HG02763 (cell line): ENCODE measurements around the gene TCF4.

Source experiments
- ATAC-seq: cut with Tn5 transposase; IDR thresholded peaks from one replicate; pipeline ENCODE4 v1.9.1; 2021; ENCODE audit warnings: mild to moderate bottlenecking, moderate library complexity; ENCODE audit not compliant: unreplicated experiment

The TCF4 gene

DNA sequence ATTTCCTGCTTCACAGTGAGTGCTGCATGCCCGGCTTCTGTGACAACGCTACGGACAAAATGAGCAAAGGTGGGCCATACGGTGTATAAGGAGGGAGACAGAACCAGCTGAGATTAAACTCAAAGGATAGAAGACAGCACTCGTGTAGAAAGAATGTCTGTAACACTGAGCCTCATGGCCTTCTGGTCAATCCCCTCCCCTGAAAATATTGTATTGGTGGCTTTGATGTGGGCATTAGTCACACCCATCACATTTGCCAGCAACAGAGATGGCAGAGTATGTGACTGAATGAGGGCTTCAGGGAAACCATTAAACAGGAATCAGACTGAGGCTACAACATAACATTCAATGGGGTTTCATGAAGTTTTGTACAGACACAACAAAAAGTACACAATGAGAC, 341.0 kb downstream of the TCF4 start:
- ATAC-seq, result no peak

DNA sequence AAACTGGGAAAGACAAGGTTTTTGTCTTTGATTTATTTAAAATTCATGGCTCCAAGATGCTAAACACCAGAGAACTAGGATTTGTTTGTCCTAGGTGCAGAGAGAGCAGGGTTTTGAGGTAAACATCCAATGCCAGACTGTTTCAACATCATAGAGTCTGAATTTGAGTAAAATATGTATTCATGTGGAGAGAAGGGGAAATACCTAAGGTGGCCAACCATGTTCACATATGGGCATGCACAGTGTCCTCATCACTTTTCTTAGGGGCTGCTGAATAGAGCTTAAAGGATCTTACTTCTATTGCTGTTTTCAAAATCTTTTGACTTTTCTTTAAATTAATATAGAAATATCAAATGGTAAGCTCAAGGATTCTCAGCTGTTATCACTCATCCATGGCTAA, 341.7 kb downstream of the TCF4 start:
- no peak for ATAC-seq

DNA sequence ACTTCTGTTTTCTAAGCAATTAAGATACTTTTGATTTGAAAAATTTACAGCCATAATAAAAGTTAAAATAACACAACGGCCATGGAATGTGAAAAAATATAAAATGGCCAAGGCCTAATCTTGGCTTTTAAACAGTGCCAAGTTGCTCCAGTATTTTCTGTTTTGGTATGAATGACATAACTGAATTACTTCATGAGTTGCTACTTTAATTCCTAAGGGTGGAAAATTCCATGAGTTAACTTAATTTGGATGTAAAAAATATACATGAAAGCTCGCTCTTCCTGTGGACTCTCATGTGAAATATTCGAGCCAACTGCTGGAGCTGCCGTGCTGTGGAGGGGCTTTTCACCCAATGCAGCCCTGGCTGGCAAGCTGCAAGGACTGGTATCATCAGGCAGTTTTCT, 342.8 kb downstream of the TCF4 start:
- ATAC-seq, result no peak

DNA sequence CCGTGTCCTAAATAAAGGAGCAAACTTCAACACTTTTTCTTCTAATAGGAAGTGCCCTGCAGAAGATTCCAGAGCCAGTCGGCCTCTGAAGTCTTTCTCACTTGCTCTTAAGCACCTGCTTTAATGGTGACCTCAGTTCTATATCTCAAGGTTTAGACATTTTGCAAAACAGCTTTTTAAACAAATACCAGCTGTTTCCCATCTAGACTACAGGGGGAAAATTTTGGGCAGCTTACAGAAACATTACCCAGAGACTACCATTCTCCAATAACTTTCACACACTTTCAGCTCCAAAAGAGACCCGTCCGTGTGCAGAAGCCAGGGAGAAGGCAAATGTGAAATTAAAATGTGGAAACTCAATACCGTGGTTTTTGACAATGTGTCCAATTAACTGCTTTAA, 343.4 kb downstream of the TCF4 start:
- no peak for ATAC-seq

DNA sequence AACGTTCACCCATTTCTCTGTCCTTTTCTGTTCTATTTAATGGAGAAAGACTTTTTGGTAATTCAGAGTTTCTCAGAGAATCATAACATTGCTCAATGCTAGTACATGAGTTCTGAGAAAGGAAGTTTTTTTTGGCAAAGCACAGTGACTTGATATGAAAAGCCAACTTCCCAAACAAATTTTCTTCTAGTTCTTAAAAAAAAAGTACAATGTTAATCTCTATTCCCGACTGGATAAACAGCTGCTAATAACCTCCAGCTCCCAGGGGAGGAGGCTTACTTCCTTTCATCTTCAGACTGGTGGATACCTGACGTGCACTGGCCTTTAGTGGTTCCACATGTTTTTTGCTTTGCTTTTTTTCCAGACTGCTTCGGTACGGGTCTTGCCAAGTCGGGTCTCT, 344.1 kb downstream of the TCF4 start:
- ATAC-seq, result no peak

DNA sequence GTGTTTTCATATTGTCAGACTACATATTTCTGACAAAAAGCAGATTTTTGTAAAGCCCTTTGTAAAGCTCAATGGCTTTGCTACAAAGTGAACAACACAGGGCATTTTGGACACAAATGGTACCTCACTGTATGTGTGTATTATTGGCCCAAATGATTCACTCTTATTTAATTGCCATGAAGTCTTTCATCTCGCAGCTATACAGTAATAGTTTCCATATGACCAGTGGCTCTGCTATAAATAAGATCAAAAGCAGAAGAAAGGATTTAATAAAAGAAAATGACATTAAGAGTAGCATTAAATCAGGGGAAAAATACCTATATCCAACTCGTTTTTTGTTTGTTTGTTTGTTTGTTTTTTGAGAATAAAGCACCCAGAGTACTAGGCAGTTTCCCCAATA, 344.7 kb downstream of the TCF4 start:
- ATAC-seq, result no peak

DNA sequence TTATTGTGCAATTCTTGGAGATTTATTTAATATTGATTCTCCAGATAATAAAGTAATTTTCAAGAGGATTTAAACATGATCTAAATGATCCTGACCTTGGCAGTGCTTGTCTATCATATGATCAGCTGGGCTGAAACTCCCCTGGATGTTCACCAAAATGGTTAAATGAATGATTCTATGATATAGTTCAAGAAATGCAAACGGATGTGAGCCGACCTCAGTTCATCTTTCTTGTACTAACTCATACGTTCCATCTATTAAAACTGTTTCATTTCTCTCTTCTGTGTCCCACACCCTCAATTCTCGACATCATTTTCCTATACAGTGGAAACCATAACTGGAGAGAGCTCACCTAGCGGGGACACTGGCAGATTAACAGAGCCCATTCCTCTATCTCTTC, 347.0 kb downstream of the TCF4 start:
- peak; percentile 45 for ATAC-seq

DNA sequence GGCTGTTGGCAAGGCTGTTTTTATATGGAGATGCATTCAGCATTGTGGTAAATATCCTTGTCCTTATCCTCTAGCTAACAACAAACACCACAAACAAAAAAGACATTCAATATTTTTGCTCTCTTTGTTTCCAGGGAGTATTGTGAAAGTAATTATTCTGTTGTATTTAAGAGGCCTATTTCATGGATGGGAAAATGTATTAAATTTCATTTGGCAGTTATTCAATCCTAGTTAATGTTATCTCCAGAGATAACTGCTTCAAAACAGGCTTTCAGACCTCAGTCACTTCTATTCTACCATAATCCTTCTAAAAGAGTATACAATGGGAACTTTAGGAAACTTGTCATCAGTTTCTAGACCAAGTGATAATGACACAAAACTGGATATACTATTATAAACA, 348.3 kb downstream of the TCF4 start:
- no peak for ATAC-seq

DNA sequence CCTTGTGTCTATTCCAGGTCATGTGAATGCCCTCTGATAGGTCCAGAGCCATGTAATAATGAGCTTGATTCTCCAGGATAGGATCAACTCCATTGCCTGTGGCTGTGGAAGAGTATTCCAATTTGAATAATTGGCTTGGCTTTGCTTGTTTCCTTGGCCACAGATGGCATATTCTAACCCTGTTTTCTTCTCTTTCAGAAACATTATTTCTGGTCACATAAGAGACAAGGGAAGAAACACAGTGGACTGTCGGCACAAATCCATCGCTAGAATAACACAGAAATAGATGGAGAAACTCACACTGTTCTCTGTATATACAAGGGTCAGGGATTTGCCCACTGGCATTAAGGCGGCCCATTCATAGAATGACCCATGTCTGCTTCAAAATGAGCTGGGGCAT, 350.3 kb downstream of the TCF4 start:
- no peak for ATAC-seq

DNA sequence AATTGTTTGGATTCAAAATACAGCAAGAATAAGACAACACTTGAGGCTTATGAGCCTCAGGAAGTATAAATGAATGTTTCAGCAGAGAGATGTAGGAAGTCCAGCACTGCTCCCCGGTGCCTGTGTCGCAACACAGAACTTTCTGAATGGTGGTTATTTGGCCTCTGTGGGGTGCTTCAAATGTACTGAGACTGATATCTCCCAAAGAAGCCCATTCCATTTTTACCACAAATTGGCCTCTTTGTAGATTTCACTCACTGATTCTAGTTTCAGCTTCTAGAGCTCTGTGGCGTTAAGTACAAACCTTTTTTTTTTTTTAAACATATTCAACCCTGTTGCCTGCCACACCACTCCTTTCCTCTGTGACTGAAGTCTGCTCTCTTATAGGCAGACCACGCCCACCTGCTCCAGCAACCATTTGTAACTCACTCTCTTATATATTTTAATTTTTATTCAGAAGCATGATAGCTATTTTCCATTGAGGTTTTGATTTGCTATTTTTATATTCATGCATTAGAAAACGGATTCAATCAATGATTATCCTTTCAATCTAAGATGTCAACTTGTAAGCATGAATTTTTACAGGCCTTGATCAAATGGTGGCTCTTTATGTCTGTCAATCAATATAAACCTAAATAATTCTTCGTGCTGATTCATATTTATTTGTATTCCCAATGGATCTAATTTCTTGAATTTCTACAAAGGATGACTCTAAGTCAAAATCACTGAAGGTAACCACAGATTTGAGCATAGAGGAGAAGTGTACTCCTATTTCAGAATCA, 351.7 kb downstream of the TCF4 start:
- ATAC-seq, result no peak

DNA sequence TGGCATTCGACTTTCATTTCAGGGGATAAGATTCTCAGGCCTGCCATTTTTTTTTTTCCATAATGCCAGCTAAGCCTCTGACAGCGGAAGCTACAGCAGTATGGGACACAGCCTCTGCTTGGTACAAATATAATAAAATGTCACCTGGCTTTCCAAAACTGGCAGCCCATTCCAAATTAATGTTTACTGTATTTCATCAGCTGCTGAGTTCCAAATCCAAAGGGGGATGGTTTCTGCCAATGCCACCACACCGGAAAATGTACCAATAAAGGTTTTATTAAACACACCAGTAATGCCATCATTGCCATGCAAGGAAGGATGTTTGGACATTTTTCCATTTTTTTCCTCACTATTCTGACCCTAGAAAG, 352.9 kb downstream of the TCF4 start:
- no peak for ATAC-seq

DNA sequence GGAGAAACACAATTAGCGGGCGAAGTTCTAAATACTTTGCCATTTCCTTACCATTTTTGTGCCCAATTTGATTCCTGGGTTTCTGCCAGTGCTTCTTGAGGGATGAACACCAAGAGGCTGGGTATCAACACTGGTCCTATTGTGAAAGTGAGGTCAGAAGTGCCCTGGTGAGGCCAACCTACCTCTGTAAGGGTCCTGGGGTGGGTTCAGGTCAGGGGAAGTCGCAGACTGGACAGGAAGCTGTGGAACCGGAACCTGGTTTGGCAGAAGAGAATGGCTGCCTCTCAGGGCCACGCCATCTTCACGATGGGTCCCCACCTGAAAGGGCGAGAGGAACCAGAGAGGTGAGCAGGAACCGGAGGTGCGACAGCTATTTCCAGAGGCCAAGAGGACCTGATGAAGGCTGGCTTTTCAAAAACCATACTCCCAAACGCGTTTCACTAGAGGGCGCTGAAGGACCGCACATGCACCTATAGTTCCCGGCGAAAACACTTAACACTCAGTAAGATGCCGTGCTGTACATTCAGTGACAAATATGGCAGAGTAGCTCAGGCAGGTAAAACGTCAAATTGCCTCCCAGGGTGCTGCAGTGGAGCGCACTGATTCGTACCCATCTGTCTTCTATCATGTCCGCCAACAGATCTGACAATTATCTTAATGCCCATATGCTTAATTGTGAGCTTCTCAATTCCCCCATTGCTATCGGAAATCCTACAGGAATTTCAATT, 353.5 kb downstream of the TCF4 start:
- peak; percentile 69 for ATAC-seq

DNA sequence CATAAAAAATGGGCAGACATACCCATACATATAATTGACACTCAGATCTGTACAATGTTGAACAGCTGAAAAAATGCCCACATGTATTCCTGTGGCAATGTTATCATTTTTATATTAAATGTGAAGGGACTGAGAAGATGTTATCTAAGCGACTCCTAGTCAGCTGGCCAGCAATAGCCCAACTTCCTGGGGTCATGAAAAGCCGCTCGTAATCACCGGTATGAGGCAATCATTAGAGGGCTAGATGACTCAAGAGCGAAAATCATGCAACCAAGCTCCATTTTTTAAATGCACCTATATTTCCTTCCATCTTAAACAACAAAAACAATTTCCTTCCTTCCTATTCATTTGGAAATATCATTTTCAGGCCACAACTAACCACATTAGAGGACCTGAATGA, 354.1 kb downstream of the TCF4 start:
- no peak for ATAC-seq

DNA sequence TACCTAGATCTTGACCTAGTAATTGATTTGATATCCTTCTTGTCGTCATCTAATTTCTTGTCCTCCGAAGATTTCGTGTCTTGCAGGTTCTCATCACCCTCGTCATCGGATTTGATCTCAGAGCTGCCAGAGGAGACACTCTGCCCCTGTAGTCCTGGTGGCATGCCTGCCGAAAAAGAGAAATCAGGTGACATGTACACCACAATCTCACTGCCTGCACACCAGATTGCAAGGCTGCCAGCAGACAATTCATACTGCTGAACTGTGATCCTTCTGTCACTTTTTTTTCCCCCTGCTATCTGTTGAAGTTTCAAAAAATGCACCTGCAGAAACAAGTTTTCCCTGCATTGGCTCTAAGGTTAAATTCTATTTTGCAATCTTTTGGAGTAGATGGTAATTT, 355.5 kb downstream of the TCF4 start:
- ATAC-seq, result no peak

DNA sequence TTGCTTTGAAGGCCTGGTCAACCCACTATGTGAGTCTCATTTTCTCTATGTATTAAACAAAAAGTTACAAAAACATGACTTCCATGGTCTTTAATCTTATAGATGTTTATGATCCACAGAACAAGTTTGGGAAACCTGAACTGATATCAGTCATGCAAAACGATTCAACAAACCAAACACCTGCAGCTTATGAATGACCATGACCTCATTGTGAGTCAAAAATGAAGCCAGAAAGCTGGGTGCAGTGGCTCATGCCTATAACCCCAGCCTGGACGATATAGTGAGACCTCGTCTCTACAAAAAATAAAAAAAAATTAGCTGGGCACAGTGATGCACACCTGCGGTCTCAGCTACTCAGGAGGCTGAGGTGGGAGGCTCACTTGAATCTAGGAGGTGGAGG, 358.3 kb downstream of the TCF4 start:
- no peak for ATAC-seq

DNA sequence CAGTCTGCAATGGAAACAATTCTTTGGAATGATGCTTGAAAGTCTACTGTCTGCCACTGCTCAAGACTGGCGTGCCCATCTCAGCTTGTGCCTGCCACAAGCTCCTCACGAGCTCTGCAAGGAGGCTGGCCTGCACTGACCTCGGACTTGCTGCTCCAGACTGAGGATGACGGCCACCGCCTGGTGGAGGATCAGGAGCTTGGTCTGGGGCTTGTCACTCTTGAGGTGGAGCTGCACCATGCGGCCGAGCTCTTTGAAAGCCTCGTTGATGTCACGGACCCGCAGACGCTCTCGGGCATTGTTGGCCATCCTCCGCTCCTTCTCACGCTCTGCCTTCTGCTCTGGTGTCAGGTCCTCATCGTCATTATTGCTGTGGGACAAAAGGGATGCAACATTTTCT, 359.3 kb downstream of the TCF4 start:
- ATAC-seq, result no peak

DNA sequence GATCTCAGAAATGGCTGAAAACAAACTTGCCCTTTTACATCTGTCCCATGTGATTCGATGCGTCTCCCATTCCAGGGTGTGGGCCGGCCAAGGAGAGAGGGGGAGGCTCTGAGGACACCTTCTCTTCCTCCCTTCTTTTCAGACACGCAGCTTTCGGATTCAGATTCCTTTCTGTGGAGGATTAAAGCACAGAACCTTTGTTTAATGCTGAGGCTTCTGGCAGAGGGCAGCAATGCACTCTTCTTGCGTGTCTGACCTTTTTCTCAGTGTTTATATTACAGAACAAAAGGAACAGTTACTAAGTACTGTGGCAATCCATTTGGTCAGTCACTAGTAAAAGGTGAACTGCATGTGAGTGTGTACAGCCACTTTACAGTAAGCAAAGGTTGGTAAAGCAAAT, 359.8 kb downstream of the TCF4 start:
- ATAC-seq, result no peak

DNA sequence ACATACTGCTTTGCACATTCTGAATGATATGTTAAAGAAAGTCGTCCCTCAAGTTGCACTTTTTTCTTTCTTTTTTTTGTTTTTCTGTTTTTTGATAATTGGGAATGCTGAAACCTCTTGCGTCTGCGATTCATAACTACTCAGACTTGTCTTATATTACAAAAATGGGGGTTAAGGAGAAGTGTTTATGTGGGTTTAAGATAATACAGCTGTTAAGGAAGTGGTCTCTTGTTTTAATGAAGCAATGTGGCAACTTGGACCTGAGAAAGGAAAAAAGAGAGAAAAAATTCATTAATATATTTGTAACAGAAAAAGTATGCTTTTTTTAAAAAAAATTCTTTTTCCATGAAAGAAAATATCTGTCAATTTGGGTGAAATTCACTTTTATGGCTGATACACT, 360.2 kb downstream of the TCF4 start:
- no peak for ATAC-seq

DNA sequence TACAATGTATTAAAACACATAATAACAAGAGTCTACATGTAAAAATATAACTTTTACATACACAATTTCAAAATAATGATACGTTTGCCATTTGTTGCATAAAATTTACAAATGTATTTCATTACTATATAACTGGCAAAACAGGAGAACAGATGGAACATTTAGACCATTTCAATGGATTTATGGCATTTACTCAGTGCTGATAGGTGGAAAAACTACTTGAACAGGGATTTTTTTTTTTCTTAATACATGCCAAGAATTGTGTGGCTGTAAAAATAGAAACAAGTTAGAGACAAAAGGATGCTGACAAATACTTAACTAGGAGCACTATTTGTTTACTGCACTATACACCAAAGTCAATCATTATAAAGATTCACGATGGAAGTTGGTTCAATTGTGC, 361.9 kb downstream of the TCF4 start:
- no peak for ATAC-seq

DNA sequence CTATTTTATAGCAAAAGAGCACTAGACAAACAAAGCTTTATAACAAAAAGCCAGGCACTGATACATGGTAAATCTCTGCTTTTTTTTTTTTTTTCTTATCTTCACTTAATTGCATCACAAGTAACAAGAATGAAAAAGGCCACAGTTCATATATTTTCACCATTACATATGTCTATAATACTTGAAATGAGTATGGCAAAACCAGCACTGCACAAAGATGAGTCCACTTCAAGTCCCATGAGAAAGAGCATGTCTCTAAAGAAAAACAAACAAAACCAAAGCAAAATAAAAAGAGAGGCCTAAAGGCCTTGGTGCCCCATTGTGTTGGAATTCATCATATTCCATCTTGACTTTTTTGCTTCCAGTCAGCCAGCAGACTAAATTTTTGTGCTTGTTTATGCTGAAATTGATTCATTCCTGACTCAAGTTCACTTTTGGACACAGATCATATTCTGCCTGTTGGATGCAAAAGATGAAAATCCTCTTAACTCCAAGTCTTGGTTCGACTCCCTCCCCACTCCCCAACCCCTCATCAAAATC, 363.8 kb downstream of the TCF4 start:
- no peak for ATAC-seq

DNA sequence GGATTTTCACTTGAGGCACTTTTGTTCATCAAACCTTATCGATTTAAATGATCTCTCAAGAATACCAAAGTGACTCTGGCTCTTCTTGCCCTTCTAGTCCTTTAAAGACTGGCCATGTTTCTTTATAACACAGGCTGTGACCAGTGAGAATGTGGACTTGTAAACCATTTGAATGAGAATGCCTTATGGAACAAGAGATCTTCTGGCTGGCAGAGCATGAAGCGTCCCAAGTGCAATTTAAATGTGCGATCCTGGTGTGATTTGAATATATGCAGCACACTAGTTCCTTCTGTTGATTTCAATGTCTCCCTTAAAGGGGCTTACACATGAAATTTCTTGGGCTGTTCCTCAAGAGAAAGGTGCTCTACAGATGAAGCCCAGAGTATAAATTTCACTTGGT, 366.4 kb downstream of the TCF4 start:
- ATAC-seq, result no peak

DNA sequence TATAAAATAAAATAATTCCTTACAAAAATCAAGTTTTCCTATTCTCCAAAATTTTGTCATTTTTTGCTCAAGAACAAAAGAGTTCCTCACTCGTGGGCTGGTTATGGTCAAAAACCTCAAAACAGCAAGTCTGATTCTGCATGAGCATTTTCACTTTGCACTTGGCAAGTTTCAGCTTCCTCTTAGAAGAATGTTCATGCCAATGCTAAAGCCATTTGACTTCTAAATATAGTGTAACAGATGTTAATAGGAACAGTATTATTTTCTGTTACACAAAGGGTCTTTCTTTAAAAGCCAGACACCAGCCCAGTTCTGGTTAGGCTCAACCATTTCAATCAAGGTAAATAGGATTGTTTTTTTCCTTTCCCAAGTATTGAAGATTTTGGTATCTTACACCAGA, 367.5 kb downstream of the TCF4 start:
- peak; percentile 81 for ATAC-seq
